ENCODE results near the gene CBX5.
"Not testable (repeated sequence)": the region's sequence is repeated elsewhere in the genome, so short reads cannot be mapped to it uniquely, and the experiment has no call there.

CBX5 gene

DNA sequence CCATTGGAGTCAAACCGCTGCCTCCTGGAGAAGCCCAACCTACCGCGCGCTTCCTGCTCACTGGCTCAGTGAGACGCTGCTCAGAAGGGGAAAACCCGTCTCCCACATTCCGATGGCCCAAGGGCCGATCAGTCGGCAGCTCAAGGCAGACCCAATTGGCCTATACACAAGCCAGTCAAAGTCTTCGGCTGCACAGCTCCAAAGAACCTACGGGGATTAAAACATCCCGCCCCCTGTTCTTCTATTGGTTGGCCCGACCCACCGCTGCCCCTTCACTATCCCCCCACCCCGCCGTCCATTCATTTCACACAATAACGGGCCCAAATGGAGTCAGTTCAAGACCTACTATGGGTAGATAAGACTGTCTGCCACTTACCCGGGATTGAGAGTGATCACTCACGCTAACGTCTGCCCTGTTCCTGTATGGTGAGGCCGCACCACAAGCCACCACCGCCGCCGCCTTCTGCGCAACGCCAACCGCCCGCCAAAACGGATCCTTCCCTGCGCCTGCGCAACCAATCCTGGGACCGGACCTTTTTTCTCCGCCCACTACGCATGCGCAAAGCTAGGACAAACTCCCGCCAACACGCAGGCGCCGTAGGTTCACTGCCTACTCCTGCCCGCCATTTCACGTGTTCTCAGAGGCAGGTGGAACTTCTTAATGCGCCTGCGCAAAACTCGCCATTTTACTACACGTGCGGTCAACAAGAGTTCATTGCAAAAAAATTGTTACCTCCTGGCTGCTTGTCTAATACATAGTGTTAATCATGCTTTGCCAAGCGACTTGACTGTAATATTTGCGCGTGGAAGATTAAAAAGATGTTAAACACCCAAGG lies at the start of gene CBX5:
TSS of gene CBX5 (minus strand) at position 491 of the 836 bp plus-strand sequence. CDS start 22,472 bp downstream, outside the sequence.
- H3K9me3 Mint-ChIP-seq, result no peaks in the 10 kb centered on the region
- H3K27me3 Mint-ChIP-seq, result no peaks in the 10 kb centered on the region
- H3K27ac Mint-ChIP-seq, result no peak within 1 kb of the TSS
- peak; percentile 99 for DNase-seq
- H3K4me3 Mint-ChIP-seq, result no peak within 1 kb of the TSS
- peaks cover 53% of the 10 kb centered on the region for H3K4me1 Mint-ChIP-seq (ENCODE audit: low read depth)
- peaks cover 22% of the 10 kb centered on the region for H3K36me3 Mint-ChIP-seq (ENCODE audit: low read depth)

DNA sequence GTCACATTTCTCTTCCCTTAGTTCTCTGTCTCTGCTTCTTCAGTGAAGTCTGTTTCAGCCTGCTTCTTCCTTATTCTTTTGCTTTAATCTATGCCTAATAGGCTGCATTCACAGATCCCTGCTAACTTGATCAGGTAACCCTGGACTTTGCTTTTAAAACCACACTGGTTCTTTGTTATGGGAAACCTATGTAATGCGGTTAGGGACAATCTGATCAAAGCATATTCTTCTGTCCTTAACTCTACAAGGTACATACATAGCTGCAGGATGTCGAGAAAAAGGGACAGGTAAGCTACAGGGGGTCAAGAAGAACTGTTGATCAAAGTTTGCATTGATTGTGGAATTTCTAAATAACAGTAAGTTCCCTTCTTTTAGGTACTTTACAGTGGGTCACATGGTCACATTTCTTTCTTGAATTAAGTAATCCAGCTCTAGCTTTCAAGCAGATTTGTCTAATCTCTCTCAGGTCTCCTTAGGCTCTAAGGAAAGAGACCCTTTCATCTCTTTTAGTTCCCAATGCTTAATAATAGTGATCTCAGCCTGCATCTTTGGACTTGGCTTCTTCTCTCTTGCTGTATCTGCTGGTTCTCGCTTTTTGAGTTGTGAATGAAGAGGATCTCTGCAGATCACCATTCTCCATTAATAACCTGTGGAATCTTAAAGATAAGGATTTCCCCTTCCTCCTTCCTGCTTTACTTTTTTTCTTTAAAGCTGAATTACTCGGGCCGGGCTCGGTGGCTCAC lies 48.8 kb upstream of the CBX5 start:
- Mint-ChIP-seq H3K36me3 (ENCODE audit: low read depth) (peaks cover 44% of the 10 kb centered on the region), H3K4me3 (no peak overlapping the region), H3K4me1 (ENCODE audit: low read depth) (peaks cover 67% of the 10 kb centered on the region), H3K27ac (peak overlapping the region; percentile 73), H3K9me3 (no peaks in the 10 kb centered on the region), H3K27me3 (no peaks in the 10 kb centered on the region)
- no peak for DNase-seq

DNA sequence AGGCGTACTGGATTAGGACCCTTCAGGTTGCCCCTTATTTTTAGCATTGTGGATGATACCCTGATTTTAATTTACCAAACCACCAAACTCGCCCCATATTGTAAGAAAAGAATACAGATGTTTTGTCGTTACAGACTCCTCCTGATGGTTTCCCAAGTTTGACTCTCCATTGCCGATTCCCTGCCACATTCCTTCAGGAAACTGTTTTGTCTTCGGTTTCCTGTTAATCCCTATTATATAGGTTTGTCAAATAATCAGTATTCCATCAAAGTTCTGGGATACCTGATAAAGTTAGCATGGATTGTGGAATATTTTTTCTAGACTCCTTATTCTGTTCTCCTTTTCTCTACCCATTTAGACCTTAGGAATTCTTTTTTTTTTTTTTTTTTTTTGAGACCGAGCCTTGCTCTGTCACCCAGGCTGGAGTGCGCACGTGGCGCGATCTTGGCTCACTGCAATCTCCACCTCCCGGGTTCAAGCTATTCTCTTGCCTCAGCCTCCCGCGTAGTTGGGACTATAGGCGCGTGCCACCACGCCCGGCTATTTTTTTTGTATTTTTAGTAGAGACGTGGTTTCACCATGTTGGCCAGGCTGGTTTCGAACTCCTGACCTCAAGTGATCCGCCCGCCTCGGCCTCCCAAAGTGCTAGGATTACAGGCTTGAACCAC lies 45.7 kb upstream of the CBX5 start:
- H3K4me3 Mint-ChIP-seq, result peak overlapping the region; percentile 99
- not testable (repeated sequence) for DNase-seq, H3K9me3 Mint-ChIP-seq, H3K27me3 Mint-ChIP-seq
- H3K27ac Mint-ChIP-seq, result peak overlapping the region; percentile 96
- H3K36me3 Mint-ChIP-seq (ENCODE audit: low read depth), result peaks cover 26% of the 10 kb centered on the region
- H3K4me1 Mint-ChIP-seq (ENCODE audit: low read depth), result peaks cover 45% of the 10 kb centered on the region

DNA sequence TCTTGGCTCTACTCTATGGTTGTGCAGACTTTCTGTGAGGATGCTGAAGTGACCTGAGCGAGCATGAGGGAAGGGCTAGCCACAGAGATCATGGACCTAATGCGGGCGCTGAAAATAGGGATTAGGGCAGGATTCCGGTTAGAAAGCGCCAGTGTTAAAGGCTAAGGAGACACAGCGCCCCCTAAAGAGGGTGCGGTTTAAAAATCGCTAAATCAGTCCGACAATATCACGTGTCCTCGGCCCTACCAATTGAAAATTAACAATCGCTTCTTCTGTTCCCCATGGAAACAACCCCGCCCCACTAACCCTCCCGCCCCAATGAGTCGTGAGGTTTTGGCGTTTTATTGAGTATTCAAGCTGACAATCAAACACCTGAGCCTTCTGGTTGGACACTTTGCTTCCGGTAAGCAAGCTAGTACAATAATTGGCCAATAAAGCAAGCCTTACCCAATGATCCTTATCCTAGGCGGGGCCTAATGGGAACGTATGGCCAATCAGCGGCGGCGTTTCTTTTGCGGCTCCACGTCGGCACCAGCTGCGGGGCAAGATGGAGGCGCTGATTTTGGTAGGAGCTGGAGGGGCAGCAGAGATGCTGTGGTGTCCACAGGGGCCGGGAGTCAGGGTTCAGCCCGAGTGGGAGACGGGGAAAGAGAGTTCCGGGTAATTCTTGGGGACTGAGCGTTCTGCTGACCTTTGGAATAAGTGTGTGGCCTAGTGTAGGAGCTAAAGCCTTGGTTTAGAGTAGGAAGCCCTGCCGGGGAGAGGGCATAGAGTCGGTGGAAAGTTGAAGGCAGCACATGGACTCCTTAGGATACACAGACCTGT lies 44.9 kb upstream of the CBX5 start, which contains the start of gene COPZ1:
TSS of gene COPZ1 (plus strand) at position 515 of the 825 bp plus-strand sequence. CDS start at position 548, 33 bp downstream.
- H3K36me3 Mint-ChIP-seq (ENCODE audit: low read depth), result peaks cover 21% of the 10 kb centered on the region
- H3K4me3 Mint-ChIP-seq, result peak within 1 kb of the TSS; percentile 99
- DNase-seq, result peak; percentile 90
- peaks cover 38% of the 10 kb centered on the region for H3K4me1 Mint-ChIP-seq (ENCODE audit: low read depth)
- no peaks in the 10 kb centered on the region for H3K27me3 Mint-ChIP-seq
- no peaks in the 10 kb centered on the region for H3K9me3 Mint-ChIP-seq
- H3K27ac Mint-ChIP-seq, result peak within 1 kb of the TSS; percentile 96

DNA sequence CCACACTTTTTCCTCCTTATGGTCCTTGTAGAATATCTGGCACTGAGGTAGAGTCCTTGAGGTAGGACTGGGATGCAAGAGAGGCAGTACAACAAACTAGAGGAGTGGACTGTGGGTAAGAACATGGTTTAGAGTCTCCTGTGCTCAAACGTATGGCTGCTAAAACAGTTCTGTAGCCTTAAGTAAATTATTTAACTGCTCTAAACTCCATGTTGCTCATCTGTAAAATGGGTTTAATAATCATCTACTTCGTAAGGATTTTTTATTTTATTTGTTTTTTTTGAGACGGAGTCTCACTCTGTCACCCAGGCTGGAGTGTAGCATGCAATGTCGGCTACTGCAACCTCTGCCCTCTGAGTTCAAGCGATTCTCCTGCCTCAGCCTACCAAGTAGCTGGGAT lies 41.4 kb upstream of the CBX5 start:
- Mint-ChIP-seq H3K9me3 (no peaks in the 10 kb centered on the region), H3K27me3 (no peaks in the 10 kb centered on the region), H3K36me3 (ENCODE audit: low read depth) (peaks cover 8% of the 10 kb centered on the region), H3K4me3 (no peak overlapping the region), H3K4me1 (ENCODE audit: low read depth) (peaks cover 12% of the 10 kb centered on the region), H3K27ac (no peak overlapping the region)
- DNase-seq, result no peak

DNA sequence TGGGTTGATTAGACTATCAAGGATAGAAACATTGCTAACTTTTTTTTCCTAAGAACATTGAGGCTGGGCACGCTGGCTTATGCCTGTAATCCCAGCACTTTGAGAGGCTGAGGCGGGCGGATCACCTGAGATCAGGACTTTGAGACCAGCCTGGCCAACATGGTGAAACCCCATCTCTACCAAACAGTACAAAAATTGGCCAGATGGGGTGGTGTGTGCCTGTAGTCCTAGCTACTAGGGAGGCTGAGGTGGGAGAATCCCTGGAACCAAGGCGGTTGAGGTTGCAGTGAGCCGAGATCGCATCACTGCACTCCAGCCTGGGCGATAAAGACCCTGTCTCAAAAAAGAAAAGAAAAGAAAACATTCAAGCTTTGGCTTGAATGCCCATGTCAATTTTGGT lies 32.4 kb upstream of the CBX5 start:
- not testable (repeated sequence) for H3K27me3 Mint-ChIP-seq; H3K4me1 Mint-ChIP-seq (ENCODE audit: low read depth); H3K9me3 Mint-ChIP-seq; DNase-seq; H3K4me3 Mint-ChIP-seq; H3K27ac Mint-ChIP-seq; H3K36me3 Mint-ChIP-seq (ENCODE audit: low read depth)

DNA sequence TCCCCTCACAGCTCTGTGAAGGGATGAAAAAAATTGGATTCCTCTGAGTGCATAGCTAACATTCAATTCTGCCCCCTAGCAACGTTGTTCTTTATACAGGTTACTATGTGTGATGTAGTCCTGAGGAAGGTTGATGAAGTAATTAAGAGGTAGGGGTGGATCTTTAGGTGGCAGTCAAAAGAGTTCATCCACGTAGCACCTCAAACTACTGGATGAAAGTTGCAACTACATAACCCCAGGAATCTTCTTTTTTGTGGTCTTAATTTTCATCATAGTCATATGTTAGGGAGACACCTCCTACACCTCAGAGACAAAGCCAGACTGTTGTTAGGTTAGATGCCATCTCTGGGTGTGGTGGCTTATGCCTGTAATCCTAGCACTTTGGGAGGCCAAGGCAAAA lies 31.1 kb upstream of the CBX5 start:
- no peak overlapping the region for H3K4me3 Mint-ChIP-seq

DNA sequence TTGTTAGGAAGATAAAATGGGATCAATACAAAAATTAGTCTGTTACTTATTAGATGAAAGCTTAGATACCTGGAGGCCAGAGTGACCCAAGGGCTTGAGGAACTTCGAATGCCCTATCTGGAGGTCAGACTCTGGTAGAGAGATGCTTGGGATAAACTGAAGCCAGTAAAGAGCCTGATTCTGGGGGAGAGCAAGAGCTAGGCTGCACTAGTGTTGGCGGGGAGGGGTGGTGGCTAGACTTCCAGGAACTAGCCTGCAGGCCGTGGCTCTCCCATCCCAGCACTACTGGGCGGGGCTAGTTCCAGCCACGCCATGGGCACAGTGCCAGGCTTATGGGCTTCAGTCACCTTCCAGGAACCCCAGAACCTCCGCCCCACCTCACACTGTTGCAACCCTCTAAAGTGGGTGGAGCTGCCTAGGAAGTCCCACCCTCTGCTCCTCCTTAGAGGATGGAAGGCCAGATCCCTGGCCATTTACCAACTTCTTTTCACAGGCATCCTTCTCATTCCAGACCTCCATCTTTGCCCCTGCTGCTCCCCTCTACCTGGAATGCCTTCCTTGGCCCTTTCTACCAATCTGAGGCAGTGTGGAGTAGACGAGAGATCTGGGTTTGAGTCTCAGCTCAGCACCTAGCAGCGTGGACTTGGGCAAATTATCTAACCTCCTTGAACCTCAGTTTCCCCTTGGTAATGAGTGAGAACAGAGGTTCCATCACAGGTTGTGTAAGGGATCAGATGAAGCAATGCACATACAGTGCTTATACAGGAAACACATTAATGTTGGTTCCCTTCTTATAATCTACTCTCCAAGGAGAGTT lies 27.2 kb upstream of the CBX5 start:
- no peaks in the 10 kb centered on the region for H3K9me3 Mint-ChIP-seq
- peaks cover 18% of the 10 kb centered on the region for H3K4me1 Mint-ChIP-seq (ENCODE audit: low read depth)
- H3K27ac Mint-ChIP-seq, result no peak overlapping the region
- H3K36me3 Mint-ChIP-seq (ENCODE audit: low read depth), result no peaks in the 10 kb centered on the region
- peaks cover 29% of the 10 kb centered on the region for H3K27me3 Mint-ChIP-seq
- H3K4me3 Mint-ChIP-seq, result no peak overlapping the region
- peak; percentile 48 for DNase-seq

More for the DNA sequence above, 31.1 kb upstream of the CBX5 start:
- Mint-ChIP-seq H3K27me3 (peaks cover 2% of the 10 kb centered on the region), H3K27ac (no peak overlapping the region), H3K4me1 (ENCODE audit: low read depth) (peaks cover 9% of the 10 kb centered on the region), H3K9me3 (no peaks in the 10 kb centered on the region), H3K36me3 (ENCODE audit: low read depth) (no peaks in the 10 kb centered on the region)
- no peak for DNase-seq

DNA sequence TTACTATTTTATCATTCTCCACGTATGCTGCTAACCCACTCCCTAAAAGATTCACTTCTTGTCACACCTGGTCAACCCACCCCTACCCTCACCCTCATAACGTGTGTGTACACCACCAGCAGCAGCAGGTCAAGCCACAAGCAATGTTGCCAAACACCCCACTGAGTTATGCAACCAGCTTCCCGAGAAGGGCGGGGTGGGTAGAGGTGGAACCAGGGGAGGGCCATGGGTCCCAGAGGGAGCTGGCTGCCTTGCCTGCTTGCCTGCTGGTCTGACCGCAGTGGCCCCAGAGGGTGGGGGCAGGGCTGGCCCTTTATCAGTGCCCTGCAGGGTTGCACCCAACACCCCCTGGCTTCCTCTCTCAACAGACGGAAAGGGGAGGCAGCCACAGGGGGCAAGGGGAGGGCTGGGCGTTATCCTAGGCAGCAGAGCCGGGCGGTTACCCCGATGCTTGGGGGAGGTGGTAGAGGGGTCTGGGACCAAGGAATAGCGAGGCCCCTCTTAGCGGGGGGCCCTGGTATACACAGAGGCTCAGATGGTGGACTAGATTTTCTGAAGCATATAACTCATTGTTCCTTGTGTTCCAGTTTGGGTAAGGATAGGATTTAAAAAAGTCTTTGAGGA lies 24.4 kb upstream of the CBX5 start:
- Mint-ChIP-seq H3K27ac (no peak overlapping the region), H3K27me3 (peaks cover 58% of the 10 kb centered on the region), H3K4me3 (no peak overlapping the region), H3K9me3 (no peaks in the 10 kb centered on the region), H3K4me1 (ENCODE audit: low read depth) (peaks cover 29% of the 10 kb centered on the region), H3K36me3 (ENCODE audit: low read depth) (no peaks in the 10 kb centered on the region)
- no peak for DNase-seq

DNA sequence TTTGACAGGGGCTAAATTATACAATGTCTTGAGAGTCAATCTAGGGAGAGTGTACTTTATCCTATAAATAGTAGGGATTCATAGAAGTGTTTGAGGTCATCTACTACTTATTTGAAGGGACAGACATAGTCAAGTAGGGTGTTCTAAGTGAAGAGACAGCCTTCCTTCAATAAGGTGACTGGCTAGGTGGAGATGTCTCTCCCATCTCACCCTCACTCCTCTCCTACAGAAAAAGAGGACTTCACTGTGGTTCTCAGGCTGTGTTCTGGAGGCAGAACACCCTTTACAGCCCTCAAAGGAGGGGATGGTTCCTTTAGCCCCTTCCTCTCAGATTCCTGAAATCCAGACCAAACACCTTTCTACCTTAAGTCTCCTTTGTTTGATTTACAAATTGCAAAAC lies 23.7 kb upstream of the CBX5 start:
- no peak for DNase-seq
- Mint-ChIP-seq H3K27me3 (peaks cover 64% of the 10 kb centered on the region), H3K9me3 (no peaks in the 10 kb centered on the region), H3K4me1 (ENCODE audit: low read depth) (peaks cover 29% of the 10 kb centered on the region), H3K4me3 (no peak overlapping the region), H3K36me3 (ENCODE audit: low read depth) (no peaks in the 10 kb centered on the region), H3K27ac (no peak overlapping the region)

DNA sequence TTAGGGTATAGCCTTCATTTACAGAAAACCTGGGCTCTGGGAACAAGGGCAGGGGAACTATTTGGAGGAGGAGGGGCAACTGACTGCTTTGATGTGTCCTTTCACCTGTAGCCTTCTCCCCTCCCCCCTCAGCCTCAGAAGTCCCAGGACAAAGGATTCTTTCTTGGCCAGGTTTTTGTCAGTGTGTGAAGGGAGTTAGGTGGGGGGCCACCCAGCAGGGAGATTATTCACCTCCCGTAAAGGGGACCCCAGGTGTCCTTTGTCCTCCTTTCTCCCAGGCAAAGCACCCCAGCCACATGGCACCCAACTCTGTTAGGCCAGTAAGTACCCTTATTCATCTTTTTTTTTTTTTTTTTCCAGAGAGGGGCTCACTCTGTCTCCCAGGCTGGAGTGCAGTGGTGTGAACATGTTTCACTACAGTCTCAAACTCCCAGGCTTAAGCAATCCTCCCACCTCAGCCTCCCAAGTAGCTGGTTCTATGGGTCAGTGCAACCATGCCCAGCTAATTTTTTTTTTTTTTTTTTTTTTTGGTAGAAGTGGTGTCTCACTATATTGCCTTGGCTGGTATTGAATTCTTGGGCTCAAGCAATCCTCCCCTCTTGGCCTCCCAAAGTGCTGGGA lies 21.6 kb upstream of the CBX5 start:
- no peak for DNase-seq
- Mint-ChIP-seq H3K27me3 (peaks cover 61% of the 10 kb centered on the region), H3K27ac (no peak overlapping the region), H3K36me3 (ENCODE audit: low read depth) (no peaks in the 10 kb centered on the region), H3K4me3 (no peak overlapping the region), H3K4me1 (ENCODE audit: low read depth) (peaks cover 25% of the 10 kb centered on the region), H3K9me3 (no peaks in the 10 kb centered on the region)

DNA sequence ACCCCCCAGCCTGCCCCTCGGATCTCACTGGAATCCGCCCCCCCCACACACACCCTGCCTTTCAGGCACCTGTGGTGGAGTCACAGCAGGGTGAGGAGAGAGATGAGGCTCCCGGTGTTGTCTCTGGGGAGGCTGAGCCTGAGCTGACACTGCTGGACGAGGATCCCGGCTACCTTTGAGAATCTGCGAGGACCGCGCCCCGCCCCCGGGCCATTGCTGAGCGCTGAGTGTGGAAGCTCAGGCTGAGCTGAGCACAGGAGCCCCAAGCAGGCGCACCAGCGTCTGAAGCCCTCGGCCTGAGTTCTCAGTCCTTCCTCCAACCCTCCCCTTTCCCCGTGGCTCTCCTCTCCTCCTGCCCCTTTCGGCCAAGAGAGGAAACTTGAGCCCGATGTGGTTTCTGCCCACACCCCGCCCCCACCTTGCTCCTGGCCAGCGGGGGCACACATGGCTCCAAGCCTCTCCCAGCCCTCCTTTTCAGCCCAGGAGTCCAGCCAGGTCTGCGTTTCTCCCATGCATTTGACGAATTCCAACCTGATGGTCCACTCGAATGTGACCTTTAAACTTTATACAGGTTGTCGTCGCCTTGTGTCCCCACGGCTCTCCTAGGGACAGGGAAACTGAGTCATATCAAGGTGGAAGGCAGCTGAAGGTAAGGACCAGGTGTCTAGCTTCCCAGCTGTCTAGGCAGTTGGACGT lies 21.0 kb upstream of the CBX5 start, which contains the start of gene NFE2:
TSS of gene NFE2 (minus strand) at position 284 of the 696 bp plus-strand sequence. CDS start 5,767 bp downstream, outside the sequence.
- peak within 1 kb of the TSS; percentile 25 for H3K4me3 Mint-ChIP-seq
- H3K4me1 Mint-ChIP-seq (ENCODE audit: low read depth), result peaks cover 25% of the 10 kb centered on the region
- no peaks in the 10 kb centered on the region for H3K36me3 Mint-ChIP-seq (ENCODE audit: low read depth)
- DNase-seq, result peak; percentile 52
- H3K27ac Mint-ChIP-seq, result no peak within 1 kb of the TSS
- H3K27me3 Mint-ChIP-seq, result peaks cover 61% of the 10 kb centered on the region
- H3K9me3 Mint-ChIP-seq, result no peaks in the 10 kb centered on the region

Measured in activated T-cell treated with anti-CD3 and anti-CD28 coated beads, Interleukin-2, amount 50 U/mL, for 24 hours (primary cell).